K562 (cell line): Measurements from ENCODE around the gene SCNN1A. TPM values are rescaled to one million over a fixed set of nuclear protein-coding genes. Genes with fewer than 3 reads are reported as not detected.
A peak's percentile ranks its signal among the peaks of the same experiment; 100 is the strongest.

Experiments used
- MGA ChIP-seq: fragments of 450-650 bp; IDR thresholded peaks from 2 replicates; pipeline ENCODE4 v1.6.1; 2016; ENCODE audit warnings: mild to moderate bottlenecking, moderate library complexity
- TEAD4 ChIP-seq, 2 experiments: sonication (generic) in 1 of 2; formaldehyde crosslinking in 1 of 2; IDR thresholded peaks; 2 replicates each; pipeline versions ENCODE4 v1.6.1 to v1.8.0; 2012 to 2022; ENCODE audit warnings: borderline replicate concordance in 1 of 2, inconsistent platforms in 1 of 2, low read length in 1 of 2, mild to moderate bottlenecking in 1 of 2, missing genetic modification reagents in 1 of 2
- ZBTB17 ChIP-seq: fragments of 450-650 bp; formaldehyde crosslinking; IDR thresholded peaks from 2 replicates; pipeline ENCODE4 v1.4.0; 2020; ENCODE audit warnings: mild to moderate bottlenecking
- ZBTB40 ChIP-seq, 2 experiments: fragments of 450-650 bp in 1 of 2; sonication (generic) in 1 of 2; formaldehyde crosslinking in 1 of 2; IDR thresholded peaks; 2 replicates each; pipeline versions ENCODE4 v1.7.1 to v1.9.0; 2016 to 2022; ENCODE audit warnings: inconsistent platforms in 1 of 2, mild to moderate bottlenecking in 1 of 2, missing genetic modification reagents in 1 of 2
- polyA plus RNA-seq, 8 experiments: library from polyadenylated mRNA; depleted of rRNA in 4 of 8; stranded (reverse) in 5 of 8; unstranded in 3 of 8; fragments of >200 nt; fragmentation: Nextera tagmentation in 2 of 8; fragmentation: Illumina TruSeq in 1 of 8; extraction: Ambion mirVana in 2 of 8; extraction: Trizol in 1 of 8; gene quantifications; 2 replicates each; pipeline versions ENCODE4 v1.2.1 to v1.2.3, GENCODE V29; 2011 to 2014; ENCODE audit warnings: inconsistent platforms in 1 of 8, missing spikeins in 1 of 8
- total RNA-seq, 7 experiments: library from RNA; depleted of rRNA in 6 of 7; stranded (reverse); fragments of >200 nt in 6 of 7; fragmentation: Illumina TruSeq in 2 of 7; extraction: Trizol in 2 of 7; gene quantifications; 2 replicates each; pipeline versions ENCODE4 v1.2.1 to v1.2.3, GENCODE V29; 2011 to 2021; ENCODE audit warnings: low replicate concordance in 1 of 7

Gene SCNN1A
- total and polyA plus RNA-seq, 9 of the 15 experiments (the other 6 are each of a cell fraction or from before 2014, with no cell fraction given), result 0.15 to 0.49 (median 0.32) TPM; not detected in 5

- TF ChIP-seq MGA, result peak; percentile 91
- no peak for TF ChIP-seq ZBTB40 (IDR thresholded peaks at IDR 0.05)
- no peak for TF ChIP-seq ZBTB40 (CRISPR knock-in tag; IDR thresholded peaks at IDR 0.05)
- TF ChIP-seq TEAD4 (IDR thresholded peaks at IDR 0.05; ENCODE audit: low read length), result peak; percentile 32; the same call in 1 of the 2 replicates
- no peak for TF ChIP-seq TEAD4 (CRISPR knock-in tag; IDR thresholded peaks at IDR 0.05; ENCODE audit: borderline replicate concordance)
- no peak for TF ChIP-seq ZBTB17
These were observed 48.1 kb upstream of the SCNN1A start (continued) for GRCh38 chr12:6423267-6424007.
